GM19238 (cell line): ENCODE measurements around the gene CHAMP1.
"Not testable (repeated sequence)": the region's sequence is repeated elsewhere in the genome, so short reads cannot be mapped to it uniquely, and the experiment has no call there.

Source experiments
- DNase-seq: peaks from one replicate; pipeline ENCODE4 v3.0.0; 2011; ENCODE audit warnings: low spot score; ENCODE audit not compliant: insufficient read length

Gene CHAMP1

GRCh38 chr13:114334305-114335053 lies 20.2 kb downstream of the CHAMP1 start:
- DNase-seq, result no peak

- not testable (repeated sequence) for DNase-seq
These were observed 22.2 kb downstream of the CHAMP1 start for GRCh38 chr13:114336457-114336856.

GRCh38 chr13:114338959-114339358 lies 24.7 kb downstream of the CHAMP1 start:
- no peak for DNase-seq

GRCh38 chr13:114339857-114340534 lies 25.7 kb downstream of the CHAMP1 start:
- no peak for DNase-seq

- no peak for DNase-seq
These were observed 26.9 kb downstream of the CHAMP1 start for GRCh38 chr13:114341003-114341777.

- DNase-seq, result not testable (repeated sequence)
These were observed 33.0 kb downstream of the CHAMP1 start for GRCh38 chr13:114347256-114347655.

GRCh38 chr13:114352763-114353162 lies 38.5 kb downstream of the CHAMP1 start:
- DNase-seq, result not testable (repeated sequence)

- DNase-seq, result not testable (repeated sequence)
These were observed 39.1 kb downstream of the CHAMP1 start for GRCh38 chr13:114353382-114353781.
